Measurements from ENCODE around the gene MPO.

- TF ChIP-seq, protein P1, sequence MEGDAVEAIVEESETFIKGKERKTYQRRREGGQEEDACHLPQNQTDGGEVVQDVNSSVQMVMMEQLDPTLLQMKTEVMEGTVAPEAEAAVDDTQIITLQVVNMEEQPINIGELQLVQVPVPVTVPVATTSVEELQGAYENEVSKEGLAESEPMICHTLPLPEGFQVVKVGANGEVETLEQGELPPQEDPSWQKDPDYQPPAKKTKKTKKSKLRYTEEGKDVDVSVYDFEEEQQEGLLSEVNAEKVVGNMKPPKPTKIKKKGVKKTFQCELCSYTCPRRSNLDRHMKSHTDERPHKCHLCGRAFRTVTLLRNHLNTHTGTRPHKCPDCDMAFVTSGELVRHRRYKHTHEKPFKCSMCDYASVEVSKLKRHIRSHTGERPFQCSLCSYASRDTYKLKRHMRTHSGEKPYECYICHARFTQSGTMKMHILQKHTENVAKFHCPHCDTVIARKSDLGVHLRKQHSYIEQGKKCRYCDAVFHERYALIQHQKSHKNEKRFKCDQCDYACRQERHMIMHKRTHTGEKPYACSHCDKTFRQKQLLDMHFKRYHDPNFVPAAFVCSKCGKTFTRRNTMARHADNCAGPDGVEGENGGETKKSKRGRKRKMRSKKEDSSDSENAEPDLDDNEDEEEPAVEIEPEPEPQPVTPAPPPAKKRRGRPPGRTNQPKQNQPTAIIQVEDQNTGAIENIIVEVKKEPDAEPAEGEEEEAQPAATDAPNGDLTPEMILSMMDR (IDR thresholded peaks at IDR 0.05) = no peak
- TF ChIP-seq POLR2A (IDR thresholded peaks at IDR 0.05) = no peak
Observed at GRCh38 chr17:58282442-58282841, 1.7 kb upstream of the MPO start.

Data from thyroid gland (tissue), 4 donors.